HG03039 (cell line): ENCODE measurements around the gene RETREG2.
A peak's percentile ranks its signal among the peaks of the same experiment; 100 is the strongest.

ENCODE experiments used
- ATAC-seq: cut with Tn5 transposase; IDR thresholded peaks from one replicate; pipeline ENCODE4 v1.9.1; 2021; ENCODE audit warnings: mild to moderate bottlenecking, moderate library complexity; ENCODE audit not compliant: unreplicated experiment

Gene RETREG2, protein sequence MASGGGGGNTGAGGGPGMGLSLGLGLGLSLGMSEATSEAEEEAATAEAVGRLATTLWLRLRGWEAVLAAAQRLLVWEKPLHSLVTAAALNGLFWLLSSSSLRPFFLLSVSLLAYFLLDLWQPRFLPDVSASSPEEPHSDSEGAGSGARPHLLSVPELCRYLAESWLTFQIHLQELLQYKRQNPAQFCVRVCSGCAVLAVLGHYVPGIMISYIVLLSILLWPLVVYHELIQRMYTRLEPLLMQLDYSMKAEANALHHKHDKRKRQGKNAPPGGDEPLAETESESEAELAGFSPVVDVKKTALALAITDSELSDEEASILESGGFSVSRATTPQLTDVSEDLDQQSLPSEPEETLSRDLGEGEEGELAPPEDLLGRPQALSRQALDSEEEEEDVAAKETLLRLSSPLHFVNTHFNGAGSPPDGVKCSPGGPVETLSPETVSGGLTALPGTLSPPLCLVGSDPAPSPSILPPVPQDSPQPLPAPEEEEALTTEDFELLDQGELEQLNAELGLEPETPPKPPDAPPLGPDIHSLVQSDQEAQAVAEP

GRCh38 chr2:219177552-219178376 lies at the start of gene RETREG2:
Gene RETREG2 (plus strand): TSS chr2:219178275. CDS start chr2:219178353, 78 bp downstream.
- ATAC-seq: peak; percentile 35

- ATAC-seq: no peak
Observed at GRCh38 chr2:219128396-219128795, 49.7 kb upstream of the RETREG2 start.

- ATAC-seq: no peak
Observed at GRCh38 chr2:219129589-219129988, 48.5 kb upstream of the RETREG2 start.

GRCh38 chr2:219131327-219131726 lies 46.7 kb upstream of the RETREG2 start:
- ATAC-seq: no peak

- no peak for ATAC-seq
Observed at GRCh38 chr2:219131744-219132143, 46.3 kb upstream of the RETREG2 start.

- ATAC-seq: no peak
Observed at GRCh38 chr2:219133976-219134375, 44.1 kb upstream of the RETREG2 start.

DNA sequence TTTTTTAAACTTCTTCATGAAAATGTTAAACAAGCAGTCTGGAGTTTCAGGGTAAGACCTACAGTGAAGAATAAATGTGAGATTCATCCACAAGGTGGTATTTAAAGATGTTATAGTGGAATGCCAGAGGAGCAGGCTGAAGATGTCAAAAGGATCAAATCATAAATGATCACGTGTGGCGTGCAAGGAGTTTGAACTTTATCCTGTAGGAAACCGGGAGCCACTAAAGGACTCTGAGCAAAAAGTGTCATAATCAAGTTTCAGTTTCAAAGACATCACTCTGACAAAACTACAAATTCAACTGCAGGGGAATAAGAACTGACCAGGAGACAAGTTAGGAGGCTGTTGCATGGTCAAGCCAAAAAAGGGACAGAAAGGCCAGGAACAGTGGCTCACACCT lies 37.4 kb upstream of the RETREG2 start:
- ATAC-seq: no peak

DNA sequence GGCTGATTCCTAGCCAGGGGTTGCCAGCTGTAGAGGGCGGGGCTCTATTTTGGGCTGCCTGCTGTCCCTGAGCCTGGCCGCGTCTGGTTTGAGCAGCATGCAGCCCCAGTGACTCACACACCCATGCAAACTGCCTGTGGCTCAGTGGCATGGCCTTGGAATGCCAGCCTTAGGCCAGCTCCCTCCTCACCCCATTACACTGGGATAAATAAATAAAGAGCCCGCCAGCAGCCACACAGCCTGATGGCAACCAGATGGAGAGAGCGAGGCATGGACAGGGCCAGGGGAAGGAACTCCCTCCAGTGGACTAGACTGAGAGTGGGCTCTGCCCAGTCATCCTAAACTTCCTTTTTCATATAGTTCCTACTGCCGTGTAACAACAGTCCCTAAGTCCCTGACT lies 35.7 kb upstream of the RETREG2 start:
- no peak for ATAC-seq

- ATAC-seq: no peak
Observed at GRCh38 chr2:219149667-219150066, 28.4 kb upstream of the RETREG2 start.

GRCh38 chr2:219155054-219155644 lies 22.9 kb upstream of the RETREG2 start:
- ATAC-seq: no peak

DNA sequence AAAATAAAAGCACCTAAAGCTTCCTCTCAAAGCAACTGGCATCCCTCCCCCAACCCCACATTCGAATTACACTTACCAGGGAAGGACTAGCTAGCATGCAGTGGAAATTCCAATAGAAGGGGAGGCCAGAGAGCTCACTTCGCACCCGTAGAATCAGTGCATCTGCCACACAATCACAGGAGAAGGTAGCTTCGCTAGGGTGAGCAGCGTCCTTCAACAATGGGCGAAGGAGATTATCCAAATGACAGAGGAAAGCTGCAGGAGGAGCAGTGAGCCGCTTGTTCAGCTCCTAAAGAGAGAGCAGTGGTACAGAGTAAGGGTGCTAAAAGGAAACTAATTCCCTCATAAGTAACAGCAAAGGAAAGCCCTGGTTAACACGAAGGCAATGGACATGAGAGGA lies 20.7 kb upstream of the RETREG2 start:
- ATAC-seq: no peak

DNA sequence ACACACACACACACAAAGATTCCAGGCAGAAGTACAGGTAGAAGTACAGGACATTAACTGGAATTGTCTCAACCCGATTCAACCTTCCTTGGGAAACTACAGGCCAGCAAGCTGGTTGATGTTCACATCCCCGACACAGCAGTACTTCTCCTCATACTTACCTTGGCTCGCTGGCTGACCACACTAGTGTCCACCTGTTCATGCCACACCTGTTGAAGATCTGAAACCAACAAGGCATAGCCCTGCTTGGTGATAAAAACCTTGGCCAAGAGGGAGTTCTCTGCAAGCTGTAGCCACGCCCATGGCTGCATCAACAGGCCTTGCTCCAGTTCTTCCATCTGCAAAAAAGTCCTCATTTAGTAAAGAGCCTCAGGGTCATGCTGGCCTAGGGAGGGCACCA lies 20.1 kb upstream of the RETREG2 start:
- ATAC-seq: no peak

DNA sequence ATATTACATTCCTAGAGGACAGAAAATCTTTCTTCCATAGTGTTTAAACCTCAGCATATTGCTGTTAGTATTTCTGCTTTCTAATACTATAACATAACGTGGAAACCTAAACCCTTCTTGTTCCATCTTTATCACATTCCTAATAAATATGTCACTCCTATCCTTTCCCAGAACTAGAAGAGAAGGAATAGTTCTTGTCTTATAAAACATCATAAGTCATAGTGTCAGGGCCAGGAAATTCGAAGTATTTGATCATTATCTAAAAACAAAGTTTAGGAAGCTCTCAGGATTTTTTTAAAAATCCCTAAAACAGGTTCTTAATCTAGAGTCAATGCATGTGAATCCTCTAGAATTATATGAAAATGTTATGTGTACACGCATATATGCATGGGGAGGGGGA lies 19.5 kb upstream of the RETREG2 start:
- no peak for ATAC-seq

- ATAC-seq: no peak
Observed at GRCh38 chr2:219159771-219160185, 18.3 kb upstream of the RETREG2 start.

DNA sequence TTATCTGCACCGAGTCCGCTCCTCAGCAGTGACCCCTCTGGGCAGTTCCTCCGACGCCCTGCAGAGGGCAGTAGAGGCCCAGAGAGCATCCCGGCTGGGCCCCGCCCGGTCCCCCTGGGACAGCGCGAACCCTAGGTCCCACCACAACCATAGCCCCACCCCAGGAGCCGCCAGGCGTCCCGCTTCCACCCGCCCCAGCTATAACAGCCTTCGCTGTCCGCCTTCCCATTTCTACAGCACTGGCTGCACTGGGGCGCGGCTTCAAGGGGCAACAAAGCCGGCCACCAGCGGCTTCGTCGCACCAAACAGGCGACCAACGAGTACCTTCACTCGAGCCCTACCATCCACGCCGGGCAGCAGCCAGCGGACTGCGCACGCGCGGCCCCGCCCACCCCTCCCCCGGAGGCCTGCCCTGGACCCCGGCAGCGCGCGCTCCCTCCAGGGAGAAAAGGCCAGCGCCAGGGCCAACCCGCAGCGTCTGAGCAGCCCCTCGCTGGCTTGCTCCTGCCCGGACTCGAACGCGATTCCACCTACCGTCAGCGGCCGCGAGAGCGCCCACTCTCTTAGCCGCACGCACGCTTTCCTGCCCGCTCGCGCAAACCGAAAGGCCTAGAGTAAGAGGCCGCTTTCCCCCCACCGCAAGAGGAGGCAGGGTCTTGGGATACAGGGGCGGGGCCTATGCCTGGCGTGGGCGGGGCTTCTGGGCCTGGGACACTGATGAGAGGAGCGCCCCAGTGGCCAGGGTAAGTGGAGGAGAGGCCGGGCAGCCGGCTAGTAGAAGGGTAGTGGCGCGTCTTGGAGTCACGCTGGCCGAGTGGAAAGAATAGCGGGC lies 17.7 kb upstream of the RETREG2 start, which contains the start of gene NHEJ1:
Gene NHEJ1 (minus strand): TSS at position 630 of the 832 bp plus-strand sequence. CDS start 2,453 bp downstream, outside the sequence.
- ATAC-seq: peak; percentile 76

GRCh38 chr2:219161097-219161496 lies 17.0 kb upstream of the RETREG2 start:
- no peak for ATAC-seq

- no peak for ATAC-seq
Observed at GRCh38 chr2:219163156-219163555, 14.9 kb upstream of the RETREG2 start.

DNA sequence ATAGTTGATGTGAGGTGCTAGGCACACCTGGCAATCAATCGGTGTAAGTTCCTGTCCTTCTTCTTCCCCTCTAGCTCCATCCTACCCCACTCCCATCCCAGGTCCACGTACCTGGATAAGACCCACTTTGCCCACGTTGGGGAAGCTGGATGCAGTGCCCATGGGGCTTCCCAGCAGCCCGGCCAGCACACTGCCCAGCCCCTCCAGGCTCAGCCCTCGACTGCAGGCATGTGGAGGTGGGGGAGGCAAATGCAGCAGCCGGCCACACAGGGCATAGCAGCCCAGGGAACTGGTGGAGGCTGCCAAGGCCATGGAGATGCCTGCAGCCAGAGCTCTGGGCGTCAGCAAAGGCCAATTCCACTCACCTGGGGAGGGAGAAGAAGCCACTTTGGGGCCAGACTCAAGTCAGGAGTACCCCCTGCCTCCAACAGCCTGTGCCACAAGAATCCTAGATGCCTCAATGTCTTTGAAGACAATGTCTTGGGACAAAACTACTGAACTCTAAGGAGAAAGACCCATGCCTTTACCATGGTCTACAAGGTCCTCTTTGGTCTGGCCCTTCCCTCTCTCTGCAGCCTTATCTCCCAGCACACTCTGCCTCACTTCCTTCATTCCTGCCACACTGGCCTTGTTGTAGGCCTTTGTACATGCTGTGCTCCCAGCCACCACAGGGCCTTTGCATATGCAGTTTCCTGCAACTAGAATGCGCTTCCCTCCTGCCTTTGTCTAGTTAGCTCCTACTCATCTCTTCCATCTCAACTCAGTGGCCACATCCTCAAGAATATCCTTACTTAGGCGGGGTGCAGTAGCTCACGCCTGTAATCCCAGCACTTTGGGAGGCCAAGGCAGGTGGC lies 12.8 kb upstream of the RETREG2 start:
- no peak for ATAC-seq

DNA sequence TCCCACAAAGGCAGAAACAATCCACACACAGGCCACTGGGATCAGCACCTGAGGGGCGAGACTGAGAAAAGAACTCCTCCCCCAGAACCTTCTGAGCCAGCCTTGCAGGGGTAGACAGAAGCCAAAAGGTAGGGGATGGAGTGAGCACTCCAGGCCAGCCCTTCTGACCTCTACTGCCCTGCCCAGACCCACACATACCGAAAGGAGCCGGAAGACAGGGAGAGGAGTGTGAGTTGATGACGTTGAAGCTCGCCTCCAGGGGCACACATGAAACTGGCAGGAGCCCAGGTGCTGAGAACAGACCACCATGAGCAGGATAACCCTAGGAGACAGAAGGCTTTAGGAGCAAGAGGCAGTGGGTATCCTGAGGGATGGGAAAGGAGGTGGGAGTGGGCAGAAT lies 10.1 kb upstream of the RETREG2 start:
- no peak for ATAC-seq
